C4-2B (cell line): ENCODE data around the gene ZNF385A.

Experiments
- H3K27ac ChIP-seq: fragments of 450-650 bp; 2 replicates; pipeline ENCODE4 v1.5.1; 2017
- ZFX ChIP-seq: fragments of 450-650 bp; IDR thresholded peaks from 2 replicates; pipeline ENCODE4 v1.6.1; 2017
- TF ChIP-seq, protein P1 (sequence below): fragments of 450-650 bp; conservative IDR thresholded peaks from 2 replicates; pipeline ENCODE4 v1.5.1; 2017; ENCODE audit warnings: mild to moderate bottlenecking

The ZNF385A gene

GRCh38 chr12:54328595-54329337 is 55.8 kb downstream of the ZNF385A start:
- H3K27ac ChIP-seq: no peak overlapping the region
- TF ChIP-seq ZFX: no peak
- TF ChIP-seq, protein P1, sequence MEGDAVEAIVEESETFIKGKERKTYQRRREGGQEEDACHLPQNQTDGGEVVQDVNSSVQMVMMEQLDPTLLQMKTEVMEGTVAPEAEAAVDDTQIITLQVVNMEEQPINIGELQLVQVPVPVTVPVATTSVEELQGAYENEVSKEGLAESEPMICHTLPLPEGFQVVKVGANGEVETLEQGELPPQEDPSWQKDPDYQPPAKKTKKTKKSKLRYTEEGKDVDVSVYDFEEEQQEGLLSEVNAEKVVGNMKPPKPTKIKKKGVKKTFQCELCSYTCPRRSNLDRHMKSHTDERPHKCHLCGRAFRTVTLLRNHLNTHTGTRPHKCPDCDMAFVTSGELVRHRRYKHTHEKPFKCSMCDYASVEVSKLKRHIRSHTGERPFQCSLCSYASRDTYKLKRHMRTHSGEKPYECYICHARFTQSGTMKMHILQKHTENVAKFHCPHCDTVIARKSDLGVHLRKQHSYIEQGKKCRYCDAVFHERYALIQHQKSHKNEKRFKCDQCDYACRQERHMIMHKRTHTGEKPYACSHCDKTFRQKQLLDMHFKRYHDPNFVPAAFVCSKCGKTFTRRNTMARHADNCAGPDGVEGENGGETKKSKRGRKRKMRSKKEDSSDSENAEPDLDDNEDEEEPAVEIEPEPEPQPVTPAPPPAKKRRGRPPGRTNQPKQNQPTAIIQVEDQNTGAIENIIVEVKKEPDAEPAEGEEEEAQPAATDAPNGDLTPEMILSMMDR: no peak

DNA sequence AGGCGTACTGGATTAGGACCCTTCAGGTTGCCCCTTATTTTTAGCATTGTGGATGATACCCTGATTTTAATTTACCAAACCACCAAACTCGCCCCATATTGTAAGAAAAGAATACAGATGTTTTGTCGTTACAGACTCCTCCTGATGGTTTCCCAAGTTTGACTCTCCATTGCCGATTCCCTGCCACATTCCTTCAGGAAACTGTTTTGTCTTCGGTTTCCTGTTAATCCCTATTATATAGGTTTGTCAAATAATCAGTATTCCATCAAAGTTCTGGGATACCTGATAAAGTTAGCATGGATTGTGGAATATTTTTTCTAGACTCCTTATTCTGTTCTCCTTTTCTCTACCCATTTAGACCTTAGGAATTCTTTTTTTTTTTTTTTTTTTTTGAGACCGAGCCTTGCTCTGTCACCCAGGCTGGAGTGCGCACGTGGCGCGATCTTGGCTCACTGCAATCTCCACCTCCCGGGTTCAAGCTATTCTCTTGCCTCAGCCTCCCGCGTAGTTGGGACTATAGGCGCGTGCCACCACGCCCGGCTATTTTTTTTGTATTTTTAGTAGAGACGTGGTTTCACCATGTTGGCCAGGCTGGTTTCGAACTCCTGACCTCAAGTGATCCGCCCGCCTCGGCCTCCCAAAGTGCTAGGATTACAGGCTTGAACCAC is 59.0 kb downstream of the ZNF385A start:
- peak overlapping the region; percentile 81 for H3K27ac ChIP-seq
- TF ChIP-seq ZFX: peak; percentile 57; the same call in 1 of the 2 replicates

GRCh38 chr12:54324617-54325441 is 59.7 kb downstream of the ZNF385A start, which contains the start of gene COPZ1:
Gene COPZ1 (plus strand): TSS chr12:54325131. CDS start chr12:54325164, 33 bp downstream.
- H3K27ac ChIP-seq: peak within 1 kb of the TSS; percentile 81
- TF ChIP-seq ZFX: peak; percentile 97; the same call in 1 of the 2 replicates
- TF ChIP-seq, protein P1: peak; percentile 94

DNA sequence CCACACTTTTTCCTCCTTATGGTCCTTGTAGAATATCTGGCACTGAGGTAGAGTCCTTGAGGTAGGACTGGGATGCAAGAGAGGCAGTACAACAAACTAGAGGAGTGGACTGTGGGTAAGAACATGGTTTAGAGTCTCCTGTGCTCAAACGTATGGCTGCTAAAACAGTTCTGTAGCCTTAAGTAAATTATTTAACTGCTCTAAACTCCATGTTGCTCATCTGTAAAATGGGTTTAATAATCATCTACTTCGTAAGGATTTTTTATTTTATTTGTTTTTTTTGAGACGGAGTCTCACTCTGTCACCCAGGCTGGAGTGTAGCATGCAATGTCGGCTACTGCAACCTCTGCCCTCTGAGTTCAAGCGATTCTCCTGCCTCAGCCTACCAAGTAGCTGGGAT is 63.2 kb downstream of the ZNF385A start:
- TF ChIP-seq, protein P1: no peak
- no peak for TF ChIP-seq ZFX
- H3K27ac ChIP-seq: no peak overlapping the region
